Stimulated activated naive B cell treated with anti-CD40 and anti-IgM and Interleukin-4, amounts not matched to agents 10 μg/mL and 1 μg/mL and 100 μg/mL, for 72 hours (primary cell): ENCODE results near the gene C1orf115.
A peak's percentile ranks its signal among the peaks of the same experiment; 100 is the strongest.

Experiments used
- ATAC-seq, 2 donors: fragments of 150-1000 bp; cut with Tn5 transposase; replicated peaks; 2 replicates each; pipeline ENCODE4 v1.10.0; 2021; ENCODE audit warnings: moderate library complexity in 1 of 2
- DNase-seq: peaks from one replicate; pipeline ENCODE4 v3.0.0; 2021
- H3K27ac Mint-ChIP-seq: one replicate; pipeline ENCODE4 v1.8.0; 2022; ENCODE audit warnings: mild to moderate bottlenecking, mixed read lengths
- H3K27me3 Mint-ChIP-seq, 2 donors: one replicate each; pipeline ENCODE4 v1.8.0; 2022; ENCODE audit warnings: mixed read lengths in 2 of 2
- H3K36me3 Mint-ChIP-seq, 2 donors: one replicate each; pipeline ENCODE4 v1.8.0; 2022; ENCODE audit warnings: mixed read lengths in 2 of 2, mild to moderate bottlenecking in 1 of 2
- H3K4me1 Mint-ChIP-seq, 2 donors: one replicate each; pipeline ENCODE4 v1.8.0; 2022; ENCODE audit warnings: mixed read lengths in 2 of 2, mild to moderate bottlenecking in 1 of 2
- H3K4me3 Mint-ChIP-seq, 2 donors: one replicate each; pipeline ENCODE4 v1.8.0; 2022; ENCODE audit warnings: mild to moderate bottlenecking in 2 of 2, mixed read lengths in 2 of 2, moderate library complexity in 1 of 2
- H3K9me3 Mint-ChIP-seq, 2 donors: one replicate each; pipeline ENCODE4 v1.8.0; 2022; ENCODE audit warnings: mixed read lengths in 2 of 2, mild to moderate bottlenecking in 1 of 2

Gene C1orf115, protein sequence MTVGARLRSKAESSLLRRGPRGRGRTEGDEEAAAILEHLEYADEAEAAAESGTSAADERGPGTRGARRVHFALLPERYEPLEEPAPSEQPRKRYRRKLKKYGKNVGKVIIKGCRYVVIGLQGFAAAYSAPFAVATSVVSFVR

DNA sequence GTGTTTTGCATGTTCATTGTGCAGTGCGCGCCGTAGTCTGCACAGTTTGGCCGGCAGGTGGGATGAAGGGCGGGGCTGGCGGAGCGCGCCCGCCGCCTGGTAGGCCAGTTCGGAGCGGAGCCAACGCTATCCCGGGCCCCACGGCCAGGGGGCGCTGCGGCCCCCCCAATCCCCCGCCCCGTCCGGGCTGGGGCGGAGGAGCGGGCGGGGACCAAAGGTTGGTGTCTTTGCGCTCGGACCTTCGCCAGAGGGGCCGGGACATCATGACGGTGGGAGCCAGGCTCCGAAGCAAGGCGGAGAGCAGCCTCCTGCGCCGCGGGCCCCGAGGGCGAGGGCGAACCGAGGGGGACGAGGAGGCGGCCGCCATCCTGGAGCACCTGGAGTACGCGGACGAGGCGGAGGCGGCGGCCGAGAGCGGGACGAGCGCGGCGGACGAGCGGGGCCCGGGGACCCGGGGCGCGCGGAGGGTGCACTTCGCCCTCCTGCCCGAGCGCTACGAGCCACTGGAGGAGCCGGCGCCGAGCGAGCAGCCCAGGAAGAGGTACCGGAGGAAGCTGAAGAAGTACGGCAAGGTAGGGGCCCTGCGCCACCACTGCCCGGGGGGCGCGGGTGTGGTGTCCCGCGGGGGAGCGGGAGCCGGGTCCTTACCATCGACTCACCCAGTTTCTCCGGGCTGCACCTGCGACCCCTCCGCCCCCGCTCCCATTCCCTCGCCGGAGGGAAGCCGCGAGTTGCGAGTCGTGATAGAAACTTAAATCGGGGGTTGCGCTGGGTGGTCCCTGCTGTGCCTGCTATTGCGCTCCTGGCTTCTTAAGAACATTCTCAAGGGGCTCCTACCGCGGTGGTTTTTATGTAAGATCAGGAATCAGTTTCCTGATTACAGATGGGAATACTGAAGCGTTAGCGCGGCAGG lies at the start of gene C1orf115:
C1orf115 (plus strand) TSS at position 224 of the 913 bp plus-strand sequence; CDS start at position 264, 40 bp downstream.
- no peaks in the 10 kb centered on the region for H3K9me3 Mint-ChIP-seq
- H3K4me3 Mint-ChIP-seq: peak within 1 kb of the TSS; percentile 87 to 94
- H3K4me1 Mint-ChIP-seq: peaks cover 5% of the 10 kb centered on the region in 2 donors
- peak within 1 kb of the TSS; percentile 91 for H3K27ac Mint-ChIP-seq
- peaks cover 12 to 17% of the 10 kb centered on the region in 2 donors for H3K27me3 Mint-ChIP-seq
- ATAC-seq (peak; percentile 96 to 97), DNase-seq (peak; percentile 80)
- H3K36me3 Mint-ChIP-seq: peaks cover 3 to 7% of the 10 kb centered on the region in 2 donors

DNA sequence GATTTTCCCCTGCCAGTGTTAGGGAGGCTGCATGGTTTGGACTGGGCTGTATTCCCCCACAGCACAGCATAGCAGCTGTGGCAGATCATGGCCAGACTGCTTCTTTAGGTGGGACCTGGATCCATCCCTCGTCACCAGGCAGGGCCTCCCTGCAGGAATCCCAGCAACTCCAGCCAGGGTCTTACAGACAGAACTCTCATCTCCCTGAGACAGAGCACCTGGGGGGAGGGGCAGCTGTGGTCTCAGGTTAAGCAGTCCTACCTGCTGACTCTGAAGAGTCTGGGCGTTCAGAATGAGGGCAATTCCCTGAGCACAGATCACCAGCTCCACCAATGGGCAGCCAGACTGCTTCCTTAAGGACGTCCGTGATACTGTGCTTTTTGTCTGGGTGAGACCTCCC lies 47.9 kb upstream of the C1orf115 start:
- no peak for ATAC-seq
- peaks cover 19 to 22% of the 10 kb centered on the region in 2 donors for H3K27me3 Mint-ChIP-seq
- no peak for DNase-seq
- H3K9me3 Mint-ChIP-seq: peaks cover 0 to 6% of the 10 kb centered on the region in 2 donors
- H3K4me1 Mint-ChIP-seq: no peaks in the 10 kb centered on the region
- H3K4me3 Mint-ChIP-seq: no peak overlapping the region
- no peaks in the 10 kb centered on the region for H3K36me3 Mint-ChIP-seq
- H3K27ac Mint-ChIP-seq: no peak overlapping the region

DNA sequence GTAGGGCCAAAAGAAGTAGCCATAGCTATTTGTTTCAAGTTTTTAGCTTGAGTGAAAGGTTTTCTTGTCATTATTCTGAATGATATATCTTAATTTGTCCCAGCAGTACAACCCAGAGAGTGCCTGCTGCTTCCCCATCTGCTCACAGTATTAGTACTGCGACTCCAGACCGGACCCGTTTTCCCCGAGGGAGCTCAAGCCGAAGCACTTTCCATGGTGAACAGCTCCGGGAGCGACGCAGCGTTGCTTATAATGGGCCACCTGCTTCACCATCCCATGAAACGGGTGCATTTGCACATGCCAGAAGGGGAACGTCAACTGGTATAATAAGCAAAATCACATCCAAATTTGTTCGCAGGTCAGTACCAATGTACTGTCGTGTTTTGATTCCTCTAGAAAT lies 37.2 kb upstream of the C1orf115 start:
- no peaks in the 10 kb centered on the region for H3K9me3 Mint-ChIP-seq
- no peaks in the 10 kb centered on the region for H3K36me3 Mint-ChIP-seq
- peaks cover 7 to 9% of the 10 kb centered on the region in 2 donors for H3K4me1 Mint-ChIP-seq
- H3K27ac Mint-ChIP-seq: no peak overlapping the region
- no peak for ATAC-seq
- peaks cover 8 to 11% of the 10 kb centered on the region in 2 donors for H3K27me3 Mint-ChIP-seq
- H3K4me3 Mint-ChIP-seq: no peak overlapping the region
- no peak for DNase-seq

DNA sequence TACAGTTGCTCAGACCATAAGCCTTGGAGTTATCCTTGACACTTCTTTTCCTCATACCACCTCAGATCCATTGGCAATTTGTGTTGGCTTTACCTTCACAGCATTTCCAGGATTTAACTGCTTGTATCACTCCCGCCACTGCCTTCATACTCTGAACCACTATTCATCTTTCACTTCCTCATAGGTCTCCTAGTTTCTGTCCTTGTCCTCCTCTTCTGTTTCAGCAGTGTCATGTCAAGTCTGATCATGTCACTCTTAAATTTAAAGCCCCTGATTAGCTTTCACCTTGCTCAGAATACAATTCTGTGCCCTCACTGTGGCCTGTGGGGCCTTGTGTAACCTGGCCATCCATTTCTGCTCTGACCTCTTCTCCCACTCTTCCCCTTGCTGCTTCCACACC lies 34.7 kb upstream of the C1orf115 start:
- ATAC-seq: peak; percentile 72 to 84
- no peaks in the 10 kb centered on the region for H3K9me3 Mint-ChIP-seq
- H3K27ac Mint-ChIP-seq: no peak overlapping the region
- no peak for DNase-seq
- no peak overlapping the region for H3K4me3 Mint-ChIP-seq
- H3K36me3 Mint-ChIP-seq: no peaks in the 10 kb centered on the region
- H3K4me1 Mint-ChIP-seq: peaks cover 7 to 9% of the 10 kb centered on the region in 2 donors
- peaks cover 8 to 11% of the 10 kb centered on the region in 2 donors for H3K27me3 Mint-ChIP-seq

DNA sequence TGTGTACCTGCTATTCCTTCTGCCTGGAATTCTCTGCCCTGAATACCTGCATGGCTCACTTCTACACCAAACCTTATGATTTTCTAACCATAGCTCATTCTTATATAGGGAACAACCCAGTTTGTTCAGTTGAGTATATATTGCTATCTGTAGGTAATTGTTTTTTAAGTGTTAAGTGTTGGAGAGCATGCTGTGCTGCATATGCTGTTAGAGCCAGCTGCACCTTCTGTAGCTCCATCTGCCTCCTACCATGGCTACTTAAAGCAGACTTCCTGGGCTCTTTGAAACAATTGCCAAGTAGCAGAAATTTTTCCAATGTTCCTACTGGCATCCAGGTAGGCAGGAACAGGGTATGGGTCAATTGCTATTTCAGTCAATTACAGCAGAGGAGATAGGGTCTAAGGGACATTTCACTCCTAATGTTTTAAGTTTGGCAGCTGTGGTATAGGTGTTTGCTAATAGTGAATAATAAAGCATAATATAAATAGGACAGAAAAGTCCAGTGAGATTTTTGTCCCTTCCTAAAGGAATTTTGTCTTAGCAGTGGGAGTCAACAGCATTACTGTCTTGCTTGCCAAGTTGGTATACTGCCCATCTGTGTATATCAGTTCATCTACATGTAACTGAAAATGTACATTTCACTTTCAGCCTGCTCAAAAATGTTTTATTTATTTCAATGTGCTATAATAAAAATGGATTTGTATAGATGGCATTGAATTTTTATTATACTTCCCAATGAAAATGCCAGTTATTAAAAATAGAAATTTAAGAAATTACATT lies 34.0 kb upstream of the C1orf115 start:
- Mint-ChIP-seq H3K4me3 (no peak overlapping the region), H3K9me3 (no peaks in the 10 kb centered on the region), H3K4me1 (peaks cover 7 to 9% of the 10 kb centered on the region in 2 donors), H3K27me3 (peaks cover 13 to 16% of the 10 kb centered on the region in 2 donors), H3K27ac (no peak overlapping the region), H3K36me3 (no peaks in the 10 kb centered on the region)
- no peak for DNase-seq
- ATAC-seq: no peak

DNA sequence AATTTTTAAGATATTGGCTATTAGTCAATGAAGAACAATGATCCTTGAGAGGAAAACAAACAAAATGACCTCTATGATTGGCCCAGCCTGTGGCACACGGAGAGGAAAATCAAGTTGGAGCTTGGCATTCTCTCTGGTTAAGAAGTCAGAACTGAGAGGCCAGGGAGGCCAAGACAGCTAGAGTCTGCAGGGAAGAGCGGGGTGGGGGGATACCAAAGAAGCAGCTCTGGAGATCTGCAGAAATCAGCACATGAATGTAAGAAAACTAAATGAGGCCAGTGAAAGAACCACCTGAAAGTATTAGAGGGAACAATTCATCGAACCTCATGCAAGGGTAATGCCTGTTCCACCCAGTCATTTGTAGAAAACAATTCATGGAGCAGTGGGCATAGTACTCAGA lies 23.8 kb upstream of the C1orf115 start:
- DNase-seq (no peak), ATAC-seq (no peak)
- H3K9me3 Mint-ChIP-seq: peaks cover 12 to 14% of the 10 kb centered on the region in 2 donors
- no peak overlapping the region for H3K27ac Mint-ChIP-seq
- no peak overlapping the region for H3K4me3 Mint-ChIP-seq
- H3K27me3 Mint-ChIP-seq: peaks cover 14 to 30% of the 10 kb centered on the region in 2 donors
- H3K4me1 Mint-ChIP-seq: no peaks in the 10 kb centered on the region
- peaks cover 1 to 4% of the 10 kb centered on the region in 2 donors for H3K36me3 Mint-ChIP-seq

DNA sequence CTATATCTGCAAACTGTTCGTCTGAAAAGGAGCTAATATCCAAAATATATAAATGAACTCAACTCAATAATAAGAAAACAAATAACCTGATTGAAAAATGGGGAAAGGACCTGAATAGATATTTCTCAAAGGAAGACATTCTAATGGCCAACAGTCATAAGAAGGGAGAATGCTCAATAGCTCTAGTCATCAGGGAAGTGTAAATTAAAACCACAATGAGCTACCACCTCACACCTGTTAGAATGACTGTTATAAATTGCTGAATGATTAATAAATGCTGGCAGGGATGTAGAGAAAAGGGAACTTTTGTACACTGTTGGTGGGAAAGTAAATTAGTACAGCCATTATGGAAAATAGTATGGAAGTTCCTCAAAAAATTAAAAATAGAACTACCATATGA lies 21.2 kb upstream of the C1orf115 start:
- Mint-ChIP-seq H3K27ac (no peak overlapping the region), H3K27me3 (peaks cover 16 to 30% of the 10 kb centered on the region in 2 donors), H3K4me3 (no peak overlapping the region), H3K9me3 (peaks cover 12 to 14% of the 10 kb centered on the region in 2 donors), H3K4me1 (no peaks in the 10 kb centered on the region), H3K36me3 (peaks cover 1 to 4% of the 10 kb centered on the region in 2 donors)
- ATAC-seq: no peak
- DNase-seq: no peak

DNA sequence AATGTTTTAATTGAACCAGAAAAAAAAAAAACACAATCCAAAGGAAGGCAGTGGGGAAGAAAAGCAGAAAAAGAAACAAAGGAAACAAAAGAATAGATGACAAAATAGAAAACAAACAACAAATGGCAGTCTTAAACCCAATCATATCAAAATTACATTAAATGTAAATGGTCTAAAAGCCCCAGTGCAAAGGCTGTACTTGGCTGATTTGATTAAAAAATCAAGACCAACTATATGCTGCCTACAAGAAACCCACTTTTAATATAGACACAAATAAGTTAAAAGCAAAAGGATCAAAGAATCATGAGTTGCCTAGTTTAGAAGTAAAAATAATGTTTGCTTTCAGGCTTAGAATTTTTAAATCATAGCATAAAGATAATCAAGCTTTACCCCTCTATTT lies 19.8 kb upstream of the C1orf115 start:
- ATAC-seq (no peak), DNase-seq (no peak)
- H3K4me1 Mint-ChIP-seq: no peaks in the 10 kb centered on the region
- peaks cover 12 to 14% of the 10 kb centered on the region in 2 donors for H3K9me3 Mint-ChIP-seq
- peaks cover 13 to 25% of the 10 kb centered on the region in 2 donors for H3K27me3 Mint-ChIP-seq
- no peak overlapping the region for H3K4me3 Mint-ChIP-seq
- H3K27ac Mint-ChIP-seq: no peak overlapping the region
- H3K36me3 Mint-ChIP-seq: peaks cover 1 to 4% of the 10 kb centered on the region in 2 donors

DNA sequence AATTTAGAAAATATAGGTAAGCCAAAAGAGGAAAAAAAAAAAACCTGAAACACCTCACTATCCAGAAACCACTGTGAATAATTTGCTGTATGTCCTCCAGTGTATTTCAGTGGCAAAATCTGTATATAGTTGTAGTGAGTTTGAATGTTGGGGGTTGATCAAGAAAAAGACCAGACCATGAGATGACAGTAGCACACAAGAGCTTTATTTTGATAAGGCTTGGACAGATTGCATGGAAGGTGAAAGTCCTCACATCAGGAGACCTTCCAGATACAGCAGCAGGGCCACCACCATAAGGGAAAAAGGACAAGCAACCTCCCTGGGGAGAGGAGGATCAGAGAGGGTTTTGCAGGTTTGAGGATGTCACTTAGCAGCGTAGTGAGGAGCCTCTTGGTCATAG lies 16.2 kb upstream of the C1orf115 start:
- DNase-seq (no peak), ATAC-seq (no peak)
- H3K9me3 Mint-ChIP-seq: peaks cover 10 to 14% of the 10 kb centered on the region in 2 donors
- H3K27me3 Mint-ChIP-seq: peaks cover 10 to 13% of the 10 kb centered on the region in 2 donors
- H3K36me3 Mint-ChIP-seq: peaks cover 1 to 4% of the 10 kb centered on the region in 2 donors
- H3K27ac Mint-ChIP-seq: no peak overlapping the region
- peaks cover 0 to 2% of the 10 kb centered on the region in 2 donors for H3K4me1 Mint-ChIP-seq
- H3K4me3 Mint-ChIP-seq: no peak overlapping the region

DNA sequence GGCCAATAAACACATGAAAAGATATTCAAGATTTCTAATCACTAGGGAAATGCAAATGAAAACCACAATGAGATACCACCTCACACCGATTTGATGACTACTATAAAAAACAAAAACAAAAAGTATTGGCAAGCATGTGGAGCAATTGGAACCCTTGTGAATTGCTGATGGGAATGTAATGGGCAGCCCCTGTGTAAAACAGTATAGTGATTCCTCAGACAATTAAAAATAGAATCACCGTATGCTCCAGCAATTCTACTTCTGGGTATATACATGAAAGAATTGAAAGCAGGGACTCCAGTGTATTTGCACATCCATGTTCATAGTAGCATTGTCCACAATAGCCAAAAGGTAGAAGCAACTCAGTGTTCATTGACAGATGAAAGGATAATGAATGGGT lies 12.9 kb upstream of the C1orf115 start:
- Mint-ChIP-seq H3K4me3 (no peak overlapping the region), H3K27ac (no peak overlapping the region), H3K27me3 (peaks cover 6 to 8% of the 10 kb centered on the region in 2 donors), H3K4me1 (peaks cover 0 to 3% of the 10 kb centered on the region in 2 donors), H3K9me3 (no peaks in the 10 kb centered on the region), H3K36me3 (no peaks in the 10 kb centered on the region)
- DNase-seq (no peak), ATAC-seq (no peak)

DNA sequence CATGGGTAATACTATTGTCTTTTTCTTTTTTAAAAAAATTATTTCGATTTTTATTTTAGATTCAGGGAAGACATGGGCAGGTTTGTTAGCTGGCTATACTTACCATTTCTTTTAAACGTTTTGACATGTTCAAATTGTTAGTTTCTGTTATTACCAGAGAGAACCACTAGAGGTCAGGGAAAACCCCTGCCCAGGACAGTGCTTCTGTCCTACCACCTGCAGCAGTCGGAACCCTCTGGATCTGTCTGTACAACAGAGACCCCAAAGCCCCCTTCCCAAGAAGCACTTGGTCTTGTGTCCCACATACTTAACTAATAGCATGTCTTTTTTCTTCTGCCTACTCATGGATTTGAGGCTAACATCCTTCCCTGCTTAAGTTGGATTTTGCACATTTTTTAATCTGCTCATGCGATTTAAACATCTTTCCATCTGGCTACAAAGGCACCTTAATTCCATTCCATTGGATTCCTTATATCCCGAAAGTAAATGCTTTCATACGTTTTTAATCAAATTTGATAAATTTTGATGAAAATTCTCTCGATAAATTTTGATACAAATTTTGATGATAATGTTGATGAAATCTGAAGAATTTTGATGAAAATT lies 10.0 kb upstream of the C1orf115 start:
- Mint-ChIP-seq H3K4me3 (no peak overlapping the region), H3K27ac (no peak overlapping the region), H3K27me3 (peaks cover 0 to 3% of the 10 kb centered on the region in 2 donors), H3K9me3 (no peaks in the 10 kb centered on the region), H3K36me3 (no peaks in the 10 kb centered on the region), H3K4me1 (peaks cover 0 to 3% of the 10 kb centered on the region in 2 donors)
- ATAC-seq: peak; percentile 76 to 89
- no peak for DNase-seq

DNA sequence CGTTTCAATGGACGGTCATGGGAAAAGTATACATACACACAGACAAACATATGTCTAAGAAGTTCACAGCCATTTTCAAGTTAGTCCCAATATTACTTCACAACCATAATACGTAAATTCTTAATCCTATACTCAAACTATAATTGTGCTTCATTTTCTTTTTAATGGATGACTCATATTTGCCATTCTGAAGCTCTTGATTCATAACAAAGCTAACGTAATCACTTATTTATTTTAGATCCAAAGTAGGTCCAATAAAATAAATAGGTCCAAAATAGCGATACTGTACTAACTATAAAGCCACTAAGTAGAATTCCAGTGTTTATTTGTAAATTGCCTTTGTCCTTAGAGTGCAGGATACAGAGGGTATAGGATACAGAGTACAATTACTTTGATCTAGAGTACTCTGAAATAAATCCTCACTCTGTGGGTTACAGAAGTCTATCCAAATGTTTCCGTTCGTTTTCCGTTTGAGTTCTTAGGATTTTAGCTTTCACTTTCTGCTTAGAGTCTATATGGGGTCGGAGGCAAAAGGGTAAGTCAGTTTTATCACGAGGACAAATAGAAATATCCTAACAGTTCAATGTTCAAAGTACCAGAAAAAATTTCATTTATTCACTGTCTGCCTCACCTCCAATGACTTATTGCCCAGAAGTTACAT lies 8.8 kb upstream of the C1orf115 start:
- no peaks in the 10 kb centered on the region for H3K9me3 Mint-ChIP-seq
- no peak for DNase-seq
- no peak for ATAC-seq
- H3K4me3 Mint-ChIP-seq: no peak overlapping the region
- peaks cover 0 to 2% of the 10 kb centered on the region in 2 donors for H3K4me1 Mint-ChIP-seq
- H3K27me3 Mint-ChIP-seq: peaks cover 0 to 3% of the 10 kb centered on the region in 2 donors
- no peak overlapping the region for H3K27ac Mint-ChIP-seq
- no peaks in the 10 kb centered on the region for H3K36me3 Mint-ChIP-seq

DNA sequence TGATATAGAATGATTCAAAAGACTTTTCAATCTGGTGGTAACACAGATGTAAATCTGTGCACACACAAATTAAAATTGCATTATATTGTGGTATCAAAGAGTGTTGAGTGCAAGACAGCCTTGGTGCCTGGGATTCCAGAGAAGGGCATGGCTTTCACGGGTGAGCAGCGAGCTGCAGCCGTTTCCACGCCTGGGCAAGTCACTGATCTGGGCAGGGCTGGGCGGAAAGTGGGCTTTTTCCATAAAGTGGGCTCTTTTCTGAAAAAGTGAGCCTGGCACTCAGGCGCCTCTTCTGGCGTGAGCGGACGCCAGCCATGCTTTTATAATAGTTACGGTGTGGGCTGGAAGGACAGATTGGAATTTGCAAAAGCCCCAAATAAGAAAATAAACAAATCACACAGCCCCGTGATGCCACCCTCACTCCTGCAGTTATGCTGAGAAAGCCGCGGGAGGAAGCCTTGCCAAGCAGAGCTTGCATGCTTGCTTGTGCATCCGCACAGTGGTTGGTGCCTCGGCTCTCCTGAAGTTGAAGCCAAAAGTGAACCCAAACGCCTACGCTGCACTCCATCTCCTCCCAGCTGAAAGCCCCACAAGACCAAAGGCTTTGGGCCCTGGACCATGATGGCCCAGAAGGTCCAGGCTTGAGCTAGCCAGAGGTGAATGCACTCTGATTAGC lies 7.1 kb upstream of the C1orf115 start:
- Mint-ChIP-seq H3K27me3 (peaks cover 0 to 3% of the 10 kb centered on the region in 2 donors), H3K4me3 (no peak overlapping the region), H3K36me3 (no peaks in the 10 kb centered on the region), H3K4me1 (peaks cover 0 to 2% of the 10 kb centered on the region in 2 donors), H3K9me3 (no peaks in the 10 kb centered on the region), H3K27ac (no peak overlapping the region)
- ATAC-seq (no peak), DNase-seq (no peak)
